Sigmoid colon (tissue), 4 donors: Measurements from ENCODE around the gene TP53BP1.

Source experiments
- EP300 ChIP-seq, 4 donors: sonication (generic); formaldehyde crosslinking; IDR thresholded peaks; one replicate each; pipeline ENCODE4 v1.6.1; 2017; ENCODE audit warnings: antibody characterized with exemption in 4 of 4
- POLR2A ChIP-seq, 2 donors: fragments of 450-650 bp; IDR thresholded peaks; one replicate each; pipeline ENCODE4 v1.6.1; 2016; ENCODE audit warnings: antibody characterized with exemption in 2 of 2, mild to moderate bottlenecking in 2 of 2, moderate library complexity in 2 of 2
- POLR2AphosphoS5 ChIP-seq, 4 donors: sonication (generic); formaldehyde crosslinking; IDR thresholded peaks; one replicate each; pipeline ENCODE4 v1.6.1; 2017; ENCODE audit warnings: antibody characterized with exemption in 4 of 4
- TF ChIP-seq, protein P1 (sequence below), 4 experiments: fragments of 450-650 bp in 3 of 4; fragments of 200-600 bp in 1 of 4; IDR thresholded peaks; one replicate each; pipeline ENCODE4 v1.5.1; 2016 to 2019; ENCODE audit warnings: antibody characterized with exemption in 4 of 4, mild to moderate bottlenecking in 3 of 4, moderate library complexity in 2 of 4

DNA sequence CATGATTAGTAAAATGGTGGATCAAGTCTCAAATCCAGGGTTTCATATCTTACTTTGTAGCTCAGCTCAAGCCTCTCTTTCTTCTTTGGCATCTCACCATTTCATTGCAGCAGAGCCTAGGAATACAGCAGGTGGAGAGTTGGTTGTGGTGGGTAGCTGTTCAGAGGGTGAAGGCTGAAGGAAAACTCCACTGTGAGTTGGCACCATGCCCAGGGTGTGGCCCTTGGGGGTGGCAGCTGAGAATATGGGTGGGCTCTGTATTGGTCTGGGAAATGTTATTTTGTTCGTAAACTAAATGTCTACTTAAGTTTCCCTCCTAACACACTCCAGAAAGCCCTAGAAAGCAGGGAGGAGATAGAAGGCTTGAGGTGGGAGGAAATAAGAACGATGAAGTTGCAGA, 22.8 kb upstream of the TP53BP1 start:
- TF ChIP-seq, protein P1, sequence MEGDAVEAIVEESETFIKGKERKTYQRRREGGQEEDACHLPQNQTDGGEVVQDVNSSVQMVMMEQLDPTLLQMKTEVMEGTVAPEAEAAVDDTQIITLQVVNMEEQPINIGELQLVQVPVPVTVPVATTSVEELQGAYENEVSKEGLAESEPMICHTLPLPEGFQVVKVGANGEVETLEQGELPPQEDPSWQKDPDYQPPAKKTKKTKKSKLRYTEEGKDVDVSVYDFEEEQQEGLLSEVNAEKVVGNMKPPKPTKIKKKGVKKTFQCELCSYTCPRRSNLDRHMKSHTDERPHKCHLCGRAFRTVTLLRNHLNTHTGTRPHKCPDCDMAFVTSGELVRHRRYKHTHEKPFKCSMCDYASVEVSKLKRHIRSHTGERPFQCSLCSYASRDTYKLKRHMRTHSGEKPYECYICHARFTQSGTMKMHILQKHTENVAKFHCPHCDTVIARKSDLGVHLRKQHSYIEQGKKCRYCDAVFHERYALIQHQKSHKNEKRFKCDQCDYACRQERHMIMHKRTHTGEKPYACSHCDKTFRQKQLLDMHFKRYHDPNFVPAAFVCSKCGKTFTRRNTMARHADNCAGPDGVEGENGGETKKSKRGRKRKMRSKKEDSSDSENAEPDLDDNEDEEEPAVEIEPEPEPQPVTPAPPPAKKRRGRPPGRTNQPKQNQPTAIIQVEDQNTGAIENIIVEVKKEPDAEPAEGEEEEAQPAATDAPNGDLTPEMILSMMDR (IDR thresholded peaks at IDR 0.05): no peak
- TF ChIP-seq EP300 (IDR thresholded peaks at IDR 0.05): no peak
- no peak for TF ChIP-seq POLR2AphosphoS5 (IDR thresholded peaks at IDR 0.05)
- TF ChIP-seq POLR2A (IDR thresholded peaks at IDR 0.05): no peak
